Stimulated activated naive CD8-positive, alpha-beta T cell treated with anti-CD3 and anti-CD28 coated beads, Interleukin-15, amount 100 ng/mL, for 72 hours (primary cell): Measurements from ENCODE around the gene PSMG3.

Experiments used
- ATAC-seq: fragments of 150-1000 bp; cut with Tn5 transposase; 2 replicates; pipeline ENCODE4 v1.10.0; 2021; ENCODE audit warnings: mild to moderate bottlenecking, moderate library complexity
- DNase-seq, 2 donors: peaks; one replicate each; pipeline ENCODE4 v3.0.0; 2021 to 2022
- H3K27ac Mint-ChIP-seq, 2 donors: one replicate each; pipeline ENCODE4 v1.8.0; 2022; ENCODE audit warnings: mild to moderate bottlenecking in 2 of 2, mixed read lengths in 2 of 2, moderate library complexity in 2 of 2
- H3K27me3 Mint-ChIP-seq: one replicate; pipeline ENCODE4 v1.8.0; 2022; ENCODE audit warnings: mixed read lengths
- H3K4me1 Mint-ChIP-seq: one replicate; pipeline ENCODE4 v1.8.0; 2022; ENCODE audit warnings: mild to moderate bottlenecking, mixed read lengths
- H3K4me3 Mint-ChIP-seq, 2 donors: one replicate each; pipeline ENCODE4 v1.8.0; 2022; ENCODE audit warnings: mild to moderate bottlenecking in 2 of 2, mixed read lengths in 2 of 2, moderate library complexity in 1 of 2
- H3K9me3 Mint-ChIP-seq, 2 donors: one replicate each; pipeline ENCODE4 v1.8.0; 2022; ENCODE audit warnings: mixed read lengths in 2 of 2

PSMG3 gene

DNA sequence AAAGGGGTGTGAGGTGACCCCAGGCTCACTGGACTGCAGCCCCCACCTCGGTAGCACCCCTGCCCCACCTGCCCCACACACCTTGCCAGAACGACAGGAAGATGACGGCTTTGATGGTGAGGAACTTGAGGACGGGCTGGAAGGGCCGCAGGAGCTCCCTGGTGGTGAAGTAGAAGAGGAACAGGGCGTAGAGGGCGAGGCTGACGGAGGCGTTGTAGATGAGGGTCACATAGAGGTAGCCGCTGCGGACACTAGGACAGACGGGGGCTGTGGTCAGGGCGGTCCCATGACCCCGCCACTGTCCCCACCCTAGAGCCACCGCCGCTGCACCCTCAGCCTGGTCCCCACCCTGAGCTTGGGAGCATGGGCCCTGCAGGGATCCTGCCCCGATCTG is 21.4 kb downstream of the PSMG3 start:
- Mint-ChIP-seq H3K9me3 (no peaks in the 10 kb centered on the region), H3K27ac (peak overlapping the region; percentile 78 to 92), H3K27me3 (no peaks in the 10 kb centered on the region), H3K4me3 (peak overlapping the region in 1 of 2 donors; percentile 27), H3K4me1 (peaks cover 12% of the 10 kb centered on the region)
- no peak for DNase-seq
- peak; percentile 5 for ATAC-seq

DNA sequence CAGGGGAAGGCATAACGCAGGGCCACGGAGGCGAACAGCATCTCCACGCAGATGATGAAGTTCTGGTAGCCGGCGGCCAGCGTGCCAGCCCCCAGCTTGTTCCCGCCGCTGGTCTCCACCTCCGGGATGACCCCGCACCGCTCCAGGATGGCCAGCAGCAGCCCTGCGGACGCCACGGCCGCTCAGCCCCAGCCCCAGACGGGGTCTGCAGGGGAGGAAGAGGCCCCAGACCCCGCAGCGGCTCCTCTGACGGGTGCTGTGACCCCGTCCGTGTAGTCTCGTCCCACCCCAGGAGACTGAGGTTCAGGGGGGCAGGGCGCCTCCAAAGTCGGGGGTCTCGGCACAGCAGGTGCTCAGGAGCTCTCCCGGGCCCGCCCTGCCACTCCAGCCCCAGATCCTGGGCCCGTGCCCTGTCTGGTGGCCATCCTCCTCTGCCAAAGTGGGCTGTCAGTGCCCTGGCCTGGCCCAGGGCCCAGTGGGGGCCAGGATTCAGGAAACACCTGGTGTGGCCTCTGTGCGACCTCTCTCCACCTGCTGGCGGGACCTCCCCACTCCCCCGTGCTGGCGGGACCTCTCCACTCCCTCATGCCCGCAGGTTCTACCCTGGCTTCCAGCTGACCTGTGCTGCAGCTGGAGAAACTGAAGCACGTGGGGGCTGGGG is 21.9 kb downstream of the PSMG3 start:
- Mint-ChIP-seq H3K4me3 (peak overlapping the region in 1 of 2 donors; percentile 27), H3K4me1 (peaks cover 12% of the 10 kb centered on the region), H3K9me3 (no peaks in the 10 kb centered on the region), H3K27ac (peak overlapping the region; percentile 78 to 92), H3K27me3 (no peaks in the 10 kb centered on the region)
- ATAC-seq: no peak
- no peak for DNase-seq

DNA sequence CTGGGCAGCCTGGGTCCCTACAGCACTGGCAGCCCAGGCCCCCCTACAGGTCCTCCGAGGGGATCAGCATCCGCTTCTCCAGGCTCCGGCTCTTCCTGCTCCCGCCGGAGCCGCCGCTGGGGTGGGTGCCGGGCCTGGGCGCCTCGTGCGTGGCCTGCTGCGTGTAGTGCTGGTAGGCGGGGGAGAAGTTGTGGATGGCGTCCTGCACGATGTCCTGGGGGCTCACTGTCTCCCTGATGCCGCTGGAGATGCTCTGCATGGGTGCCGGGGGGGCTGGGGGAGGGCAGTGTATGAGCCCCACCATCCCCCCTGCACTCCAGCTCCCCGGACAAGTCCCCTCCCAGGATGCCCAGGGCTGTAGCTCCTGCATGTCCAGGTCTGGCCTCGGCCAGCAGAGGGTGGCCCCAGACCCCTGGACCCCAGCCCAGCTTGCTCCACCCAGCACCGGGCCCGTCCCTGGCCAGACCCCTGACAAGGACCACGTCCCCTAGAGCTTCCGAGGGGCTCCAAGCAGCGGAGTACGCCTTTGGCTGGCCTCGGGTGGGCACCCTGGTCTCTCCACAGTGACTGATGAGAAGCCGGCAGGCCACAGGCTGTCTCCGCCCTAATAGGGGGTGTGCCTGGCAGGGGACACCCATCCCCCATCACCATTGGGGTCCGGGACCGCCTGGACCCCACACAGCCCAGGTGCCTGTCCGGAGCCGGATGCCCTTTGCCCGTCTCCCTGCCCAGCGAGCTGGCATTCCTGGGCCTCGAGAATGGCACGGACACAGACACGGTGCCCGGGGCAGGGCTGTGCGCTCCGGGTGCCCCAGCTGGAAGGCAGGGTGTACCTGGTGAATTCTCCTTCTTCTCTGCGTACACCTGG is 22.7 kb downstream of the PSMG3 start:
- no peak for ATAC-seq
- Mint-ChIP-seq H3K9me3 (no peaks in the 10 kb centered on the region), H3K27ac (no peak overlapping the region), H3K4me1 (peaks cover 12% of the 10 kb centered on the region), H3K4me3 (no peak overlapping the region), H3K27me3 (no peaks in the 10 kb centered on the region)
- DNase-seq: no peak

DNA sequence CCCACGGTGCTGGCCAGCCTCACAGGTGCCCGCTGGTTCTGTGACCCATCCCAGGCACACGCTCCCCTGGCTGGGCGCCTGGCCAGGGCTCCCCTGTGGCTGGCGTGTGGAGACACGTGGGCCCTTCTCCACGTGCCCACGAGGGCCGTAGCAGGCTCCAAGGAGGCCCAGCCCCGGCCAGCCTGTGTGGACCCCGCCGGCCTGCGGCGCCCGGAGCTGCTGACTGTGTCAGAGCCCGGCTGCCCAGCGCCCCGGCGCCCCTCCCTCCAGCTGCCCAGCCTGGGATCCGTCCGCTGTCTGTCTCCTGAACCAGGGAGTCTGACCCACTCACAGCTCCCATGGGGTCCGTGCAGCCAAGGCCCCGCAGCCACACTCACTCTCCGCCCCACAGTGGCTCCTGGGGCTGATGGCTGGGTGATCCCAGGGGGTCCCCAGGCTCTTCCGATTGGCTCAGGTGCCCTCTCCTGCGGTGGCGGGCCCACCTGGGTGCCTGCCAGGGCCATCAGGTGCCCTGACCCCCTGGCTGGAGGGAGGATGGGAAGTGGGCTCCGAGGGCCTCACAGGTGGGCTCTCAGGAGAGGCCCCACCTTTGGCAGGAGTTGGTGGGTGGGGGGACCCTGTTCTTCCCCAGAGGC is 23.4 kb downstream of the PSMG3 start:
- no peak overlapping the region for H3K4me3 Mint-ChIP-seq
- no peaks in the 10 kb centered on the region for H3K9me3 Mint-ChIP-seq

DNA sequence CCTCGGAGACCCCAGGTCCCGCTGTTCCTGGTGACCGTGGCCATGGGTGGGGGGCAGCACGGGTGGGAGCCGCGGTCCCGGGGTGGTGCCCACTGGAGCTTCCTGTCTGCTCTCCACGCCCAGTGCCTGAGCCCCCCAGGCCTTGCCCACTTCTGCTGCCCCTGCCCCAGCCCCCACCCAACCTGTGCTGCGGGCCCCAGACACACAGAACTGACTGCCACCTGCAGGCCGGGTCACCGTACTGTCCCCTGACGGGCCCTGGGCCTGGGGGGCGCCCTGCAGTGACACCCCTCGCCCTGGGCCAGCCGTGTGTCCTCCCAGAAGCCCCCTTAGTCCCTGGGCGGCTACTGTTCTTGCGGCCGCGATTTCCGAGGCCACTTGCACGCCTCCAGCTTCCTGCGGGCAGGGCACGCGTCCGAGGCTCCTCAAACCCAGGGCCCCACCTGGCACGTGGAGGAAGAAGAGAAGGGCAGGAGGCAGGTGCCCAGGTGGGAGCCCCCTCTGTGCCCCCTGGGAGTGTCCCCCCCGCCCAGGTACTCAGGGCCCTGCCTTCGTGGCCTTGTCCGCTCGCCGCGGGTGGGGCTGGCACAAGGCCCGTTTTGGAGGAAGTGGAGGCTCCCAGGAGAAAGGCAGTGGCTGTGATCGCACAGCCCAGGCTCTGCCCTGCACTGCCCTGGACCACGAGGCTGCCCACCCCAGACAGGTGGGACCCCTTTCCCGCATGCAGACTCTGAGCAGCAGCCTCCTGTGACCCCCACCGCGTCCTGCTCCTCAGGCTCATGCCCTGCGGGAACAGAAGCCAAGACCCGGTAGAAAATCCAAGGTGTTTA is 24.2 kb downstream of the PSMG3 start:
- H3K9me3 Mint-ChIP-seq: no peaks in the 10 kb centered on the region
- H3K27ac Mint-ChIP-seq: no peak overlapping the region
- ATAC-seq: peak; percentile 13
- peaks cover 12% of the 10 kb centered on the region for H3K4me1 Mint-ChIP-seq
- no peak for DNase-seq
- no peaks in the 10 kb centered on the region for H3K27me3 Mint-ChIP-seq
- no peak overlapping the region for H3K4me3 Mint-ChIP-seq

More for the DNA sequence above, 23.4 kb downstream of the PSMG3 start:
- peak overlapping the region in 1 of 2 donors; percentile 92 for H3K27ac Mint-ChIP-seq
- DNase-seq (no peak), ATAC-seq (no peak)
- H3K4me1 Mint-ChIP-seq: peaks cover 12% of the 10 kb centered on the region
- no peaks in the 10 kb centered on the region for H3K27me3 Mint-ChIP-seq

DNA sequence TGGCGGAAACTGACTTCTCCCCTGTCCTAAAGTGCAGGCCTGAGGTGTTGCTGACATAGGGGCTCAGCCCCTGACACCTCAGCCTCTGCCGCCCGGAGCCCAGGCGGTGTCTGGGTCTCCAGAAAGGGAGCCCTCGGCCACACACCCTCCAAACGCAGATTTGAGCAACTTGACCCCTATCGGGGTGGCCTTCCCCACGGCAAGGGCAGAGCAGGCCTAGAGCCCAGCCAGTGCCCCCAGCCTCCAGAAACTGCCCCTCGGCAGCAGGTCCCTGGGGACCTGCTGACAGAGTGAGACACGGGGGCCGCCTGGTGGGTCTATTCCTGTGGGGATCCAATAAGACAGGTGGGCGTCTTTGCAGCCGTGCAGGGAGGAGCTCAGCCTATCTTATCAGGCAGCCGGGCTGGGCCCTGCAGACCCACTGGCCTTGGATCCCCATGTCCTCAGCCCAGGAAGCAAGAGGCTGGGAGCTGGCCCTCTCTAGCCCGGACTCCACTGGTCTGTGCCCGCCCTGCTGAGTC is 24.9 kb downstream of the PSMG3 start:
- Mint-ChIP-seq H3K9me3 (no peaks in the 10 kb centered on the region), H3K27me3 (no peaks in the 10 kb centered on the region), H3K27ac (no peak overlapping the region), H3K4me3 (no peak overlapping the region), H3K4me1 (peaks cover 12% of the 10 kb centered on the region)
- ATAC-seq (no peak), DNase-seq (no peak)

DNA sequence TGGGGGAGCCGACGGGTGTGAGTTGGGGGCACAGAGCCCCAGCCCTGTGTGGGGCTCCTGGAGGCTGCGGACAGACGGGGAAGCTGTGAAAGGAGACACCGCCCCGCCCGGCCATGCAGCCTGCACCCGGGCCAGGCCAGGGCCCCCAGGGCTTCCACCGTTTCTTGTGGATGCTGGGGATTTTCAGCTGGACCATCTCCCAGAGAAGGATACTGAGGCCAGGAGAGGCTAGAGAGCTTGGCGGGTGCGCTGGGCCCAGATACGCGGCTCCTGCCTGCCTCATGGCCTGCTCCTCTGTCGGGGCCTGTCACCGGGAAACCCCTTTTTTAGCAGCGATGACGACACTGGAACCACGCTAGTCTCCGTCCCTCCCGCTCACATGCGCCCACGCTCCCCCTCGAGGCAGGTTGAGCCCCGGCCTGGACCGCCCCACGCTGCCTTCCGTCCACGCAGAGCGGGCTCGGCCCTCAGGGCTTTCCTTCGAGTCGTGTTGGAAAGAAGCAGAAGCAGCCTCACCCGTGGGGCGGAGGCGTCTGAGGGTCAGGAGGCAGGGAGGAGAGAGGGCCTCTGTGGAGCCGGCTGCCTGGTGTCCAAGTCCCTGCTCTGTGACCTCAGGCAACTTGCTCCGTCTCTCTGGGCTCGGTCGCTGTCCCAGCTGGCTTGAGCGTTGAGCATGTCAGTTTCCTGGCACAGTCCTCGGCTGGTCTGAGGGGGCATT is 25.5 kb downstream of the PSMG3 start:
- no peak for DNase-seq
- H3K27me3 Mint-ChIP-seq: no peaks in the 10 kb centered on the region
- no peak overlapping the region for H3K4me3 Mint-ChIP-seq
- H3K4me1 Mint-ChIP-seq: peaks cover 12% of the 10 kb centered on the region
- H3K27ac Mint-ChIP-seq: no peak overlapping the region
- ATAC-seq: no peak
- H3K9me3 Mint-ChIP-seq: no peaks in the 10 kb centered on the region

DNA sequence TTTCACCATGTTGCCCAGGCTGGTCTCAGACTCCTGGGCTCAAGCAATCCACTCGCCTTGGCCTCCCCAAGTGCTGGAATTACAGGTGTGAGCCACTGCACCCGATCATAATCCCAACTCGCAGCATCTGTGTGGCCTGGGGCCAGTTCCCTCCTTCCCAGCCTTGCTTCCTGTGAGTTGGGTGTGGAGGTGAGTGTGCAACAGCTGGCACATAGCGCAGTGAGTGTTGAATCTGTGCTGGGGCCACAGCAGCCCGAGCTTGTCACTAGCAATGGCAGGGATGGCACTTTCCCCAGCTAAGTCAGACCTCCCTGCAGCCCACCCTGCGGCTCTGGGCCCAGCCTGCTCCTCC is 26.0 kb downstream of the PSMG3 start:
- Mint-ChIP-seq H3K4me3 (no peak overlapping the region), H3K27me3 (no peaks in the 10 kb centered on the region)

DNA sequence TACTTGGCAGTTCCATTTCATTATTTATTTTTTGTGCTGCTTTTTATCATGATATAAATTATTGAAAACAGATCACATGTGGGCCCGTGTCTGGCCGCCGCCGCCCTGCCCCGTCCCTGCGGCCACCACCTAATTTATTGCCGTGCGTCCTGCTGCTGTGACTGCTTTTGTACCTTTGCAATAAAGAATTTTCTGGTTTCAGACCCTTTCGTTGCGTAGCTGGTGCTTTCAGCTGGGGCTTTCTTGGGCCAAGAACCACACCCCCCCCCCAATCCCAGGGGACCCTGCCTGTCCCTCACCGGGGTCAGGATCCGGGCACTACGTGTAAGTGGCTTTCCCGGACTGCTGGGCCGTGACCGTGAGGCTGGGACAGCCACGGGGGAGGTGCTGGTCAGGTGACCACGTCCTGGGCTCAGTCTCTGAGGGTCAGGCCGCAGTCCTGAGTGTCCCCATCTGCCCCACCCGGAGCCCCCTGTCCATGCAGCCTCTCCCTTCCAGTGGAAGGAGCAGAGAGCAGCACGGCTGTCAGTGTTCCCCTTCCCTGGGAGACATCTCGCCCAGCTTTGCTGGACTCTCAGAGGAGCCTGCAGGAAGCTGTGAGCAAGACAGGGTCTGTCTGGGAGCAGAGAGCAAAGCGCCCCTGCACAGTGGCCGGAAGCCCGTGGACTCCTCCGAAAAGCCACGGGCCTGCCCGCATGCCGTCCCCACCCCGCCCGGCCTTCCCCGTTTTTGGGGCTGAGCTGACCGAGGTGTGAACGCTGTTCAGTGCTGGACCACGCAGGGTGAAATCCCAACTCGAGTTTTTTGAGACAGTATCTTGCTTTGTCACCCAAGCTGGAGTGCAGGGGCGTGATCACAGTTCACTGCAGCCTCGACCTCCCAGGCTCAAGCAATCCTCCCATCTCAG is 26.7 kb downstream of the PSMG3 start:
- no peak for DNase-seq

More for the DNA sequence above, 26.0 kb downstream of the PSMG3 start:
- ATAC-seq (no peak), DNase-seq (no peak)
- Mint-ChIP-seq H3K27ac (no peak overlapping the region), H3K9me3 (no peaks in the 10 kb centered on the region), H3K4me1 (peaks cover 12% of the 10 kb centered on the region)

DNA sequence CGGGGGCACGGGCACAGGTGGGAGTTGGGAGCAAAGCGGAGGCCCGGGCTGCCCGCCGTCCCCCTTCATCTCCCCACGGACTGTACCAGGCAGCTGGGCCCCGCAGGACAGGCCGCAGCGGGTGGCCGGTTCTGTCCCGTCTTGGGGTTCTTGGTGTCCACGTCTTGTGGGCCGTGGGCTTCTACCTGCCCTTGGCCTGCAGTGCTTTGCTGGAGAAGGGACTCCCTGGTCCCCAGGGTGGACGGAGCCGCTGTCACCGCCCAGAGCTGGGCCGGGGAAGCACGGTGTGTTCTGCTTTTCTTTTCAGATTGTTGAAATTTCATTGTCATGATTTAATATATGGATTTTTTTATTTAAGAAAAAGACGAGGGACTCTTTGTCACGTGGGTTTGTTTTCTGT is 27.5 kb downstream of the PSMG3 start:
- no peak overlapping the region for H3K27ac Mint-ChIP-seq

More for the DNA sequence above, 26.7 kb downstream of the PSMG3 start:
- no peak for ATAC-seq
- no peak overlapping the region for H3K4me3 Mint-ChIP-seq
- peak overlapping the region in 1 of 2 donors; percentile 71 for H3K27ac Mint-ChIP-seq
- no peaks in the 10 kb centered on the region for H3K27me3 Mint-ChIP-seq
- H3K9me3 Mint-ChIP-seq: no peaks in the 10 kb centered on the region
- peaks cover 7% of the 10 kb centered on the region for H3K4me1 Mint-ChIP-seq

DNA sequence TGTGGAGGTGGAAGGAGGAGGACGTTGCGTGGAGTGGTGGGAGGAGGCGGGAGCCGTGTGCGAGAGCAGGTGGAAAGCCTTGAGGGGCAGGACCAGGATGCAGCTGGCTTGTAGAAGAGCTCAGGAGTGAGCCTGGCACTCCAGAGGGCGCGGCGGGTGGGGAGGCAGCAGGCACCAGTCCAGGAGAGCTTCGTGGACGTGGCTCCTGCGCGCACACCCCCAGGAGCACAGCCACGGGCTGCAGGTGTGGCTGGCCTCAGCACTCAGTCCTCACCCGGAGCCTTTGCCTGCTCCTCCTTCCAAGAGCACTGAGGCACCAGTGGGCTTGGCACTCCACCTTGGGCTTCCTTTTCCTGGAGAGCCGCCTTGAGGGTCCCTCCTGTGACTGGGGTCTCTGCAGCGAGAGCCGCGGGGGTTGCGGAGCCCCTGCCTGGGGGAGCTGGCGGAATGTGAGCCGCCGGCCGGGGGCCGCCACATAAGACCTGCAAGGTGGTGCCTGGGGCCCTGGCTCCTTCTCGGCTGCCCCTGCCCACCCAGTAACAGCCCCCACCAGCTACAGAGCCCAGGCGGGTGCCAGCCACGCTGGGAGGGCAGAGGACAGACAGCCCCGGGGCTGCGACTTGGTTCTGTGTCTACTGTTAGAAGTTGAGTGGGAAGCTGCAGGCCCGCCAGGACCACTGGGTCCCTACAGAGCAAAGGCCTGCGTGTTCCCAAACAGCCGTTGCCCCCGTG is 28.2 kb downstream of the PSMG3 start:
- Mint-ChIP-seq H3K4me3 (no peak overlapping the region), H3K4me1 (peaks cover 10% of the 10 kb centered on the region), H3K27ac (peak overlapping the region in 1 of 2 donors; percentile 90), H3K9me3 (no peaks in the 10 kb centered on the region), H3K27me3 (no peaks in the 10 kb centered on the region)
- ATAC-seq: no peak
- no peak for DNase-seq

More for the DNA sequence above, 27.5 kb downstream of the PSMG3 start:
- Mint-ChIP-seq H3K4me1 (peaks cover 6% of the 10 kb centered on the region), H3K4me3 (no peak overlapping the region), H3K27me3 (no peaks in the 10 kb centered on the region), H3K9me3 (no peaks in the 10 kb centered on the region)
- ATAC-seq (no peak), DNase-seq (no peak)

DNA sequence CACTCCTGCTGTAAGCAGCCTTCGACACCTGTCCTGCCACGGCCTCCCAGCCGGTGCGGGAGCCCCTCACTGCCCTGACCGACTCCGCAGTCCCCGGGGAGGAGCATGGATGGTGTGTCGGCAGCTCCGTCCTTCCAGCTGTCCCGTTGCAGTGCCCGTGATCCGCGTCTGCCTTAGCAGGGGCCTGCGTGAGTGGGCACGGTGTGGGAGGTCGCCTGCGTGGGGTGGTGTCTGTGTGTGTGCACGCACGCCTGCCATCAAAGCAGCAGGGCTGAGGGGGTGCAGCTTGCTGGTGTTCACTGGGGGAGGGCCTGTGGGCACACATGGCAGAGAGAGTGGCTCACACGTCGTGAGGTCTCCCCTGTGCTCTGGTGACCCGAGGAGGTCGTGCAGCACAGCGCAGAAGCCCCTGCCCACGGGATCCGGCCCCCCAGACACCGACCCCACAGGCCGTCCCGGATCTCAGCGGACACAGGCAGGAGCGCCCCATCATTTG is 29.0 kb downstream of the PSMG3 start:
- Mint-ChIP-seq H3K9me3 (no peaks in the 10 kb centered on the region), H3K4me1 (peaks cover 13% of the 10 kb centered on the region), H3K27me3 (no peaks in the 10 kb centered on the region), H3K27ac (peak overlapping the region; percentile 40 to 90), H3K4me3 (no peak overlapping the region)
- ATAC-seq (no peak), DNase-seq (no peak)
